ENCODE data around the gene RELB.
"Not testable (repeated sequence)": the region's sequence is repeated elsewhere in the genome, so short reads cannot be mapped to it uniquely, and the experiment has no call there.

RELB gene

DNA sequence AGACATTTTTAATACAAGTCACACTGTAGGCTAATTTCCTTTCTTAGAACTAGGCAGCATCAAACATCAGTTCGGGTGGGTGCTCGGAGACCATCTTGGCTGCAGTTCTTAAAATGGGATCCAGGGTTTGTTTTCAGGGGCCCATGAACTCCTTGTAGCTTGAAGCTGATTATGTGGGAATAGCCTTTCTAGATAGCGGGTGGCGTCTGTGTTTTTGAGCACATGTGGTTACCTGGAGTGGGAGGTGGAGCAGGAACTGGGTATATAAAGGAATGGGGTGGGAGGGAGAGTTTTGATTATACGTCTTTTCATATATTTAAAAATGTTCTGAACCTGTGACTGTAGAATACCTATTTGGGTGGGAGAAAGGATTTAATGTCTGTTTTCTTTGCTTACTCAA, 33.1 kb upstream of the RELB start:
- no peak overlapping the region for H3K27ac ChIP-seq (ENCODE audit: low read length)
- peaks cover 4 to 26% of the 10 kb centered on the region in 2 donors for H3K36me3 ChIP-seq (ENCODE audit: control insufficient read depth in 1 of 2, insufficient read depth in 2 of 2, low read length in 2 of 2)
- no peaks in the 10 kb centered on the region for H3K4me1 ChIP-seq (ENCODE audit: control insufficient read depth in 1 of 2, insufficient read depth in 2 of 2, low read length in 2 of 2)
- H3K9me3 ChIP-seq (ENCODE audit: control insufficient read depth in 1 of 2, low read length in 2 of 2): no peaks in the 10 kb centered on the region
- H3K27me3 ChIP-seq (ENCODE audit: low read depth, low read length): no peaks in the 10 kb centered on the region
- H3K4me3 ChIP-seq (ENCODE audit: low read depth in 1 of 2, low read length in 2 of 2): no peak overlapping the region

DNA sequence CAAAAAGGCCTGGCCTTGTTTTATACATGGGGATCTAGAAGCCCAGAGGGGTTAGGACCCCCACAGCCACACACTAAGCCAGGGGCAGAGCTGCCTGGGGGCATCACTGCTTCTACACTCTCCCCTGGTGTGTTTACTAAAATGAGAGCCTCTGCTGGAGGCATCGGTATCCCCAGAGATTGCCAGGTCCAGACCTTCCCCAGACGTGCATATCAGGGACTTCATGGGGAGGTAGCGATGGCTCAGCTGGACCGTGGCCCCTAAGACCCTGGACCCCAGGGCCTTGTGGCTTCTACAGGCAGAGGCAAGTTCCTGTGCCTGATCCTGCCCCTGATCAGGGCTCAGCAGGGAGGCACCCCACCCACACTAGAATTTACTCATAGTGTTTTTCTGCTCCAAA, 32.6 kb upstream of the RELB start:
- H3K27me3 ChIP-seq (ENCODE audit: low read depth, low read length): no peaks in the 10 kb centered on the region
- peaks cover 4 to 31% of the 10 kb centered on the region in 2 donors for H3K36me3 ChIP-seq (ENCODE audit: control insufficient read depth in 1 of 2, insufficient read depth in 2 of 2, low read length in 2 of 2)
- H3K4me3 ChIP-seq (ENCODE audit: low read depth in 1 of 2, low read length in 2 of 2): no peak overlapping the region
- H3K27ac ChIP-seq (ENCODE audit: low read length): no peak overlapping the region
- no peaks in the 10 kb centered on the region for H3K9me3 ChIP-seq (ENCODE audit: control insufficient read depth in 1 of 2, low read length in 2 of 2)
- H3K4me1 ChIP-seq (ENCODE audit: control insufficient read depth in 1 of 2, insufficient read depth in 2 of 2, low read length in 2 of 2): no peaks in the 10 kb centered on the region

DNA sequence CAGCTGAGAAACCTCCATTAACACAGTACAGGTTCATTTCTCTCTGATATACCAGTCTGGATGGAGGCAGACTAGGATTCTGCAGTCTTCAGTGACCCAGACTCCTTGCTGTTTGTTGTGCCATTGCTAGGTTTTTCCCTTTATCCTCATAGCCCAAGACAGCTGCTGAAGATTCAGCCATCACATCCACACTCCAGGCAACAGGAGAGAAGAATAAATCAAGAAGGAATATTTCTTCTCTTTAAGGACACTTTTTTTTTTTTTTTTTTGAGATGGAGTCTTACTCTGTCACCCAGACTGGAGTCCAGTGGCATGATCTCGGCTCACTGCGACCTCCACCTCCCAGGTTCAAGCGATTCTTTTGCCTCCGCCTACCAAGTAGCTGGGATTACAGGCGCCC, 31.8 kb upstream of the RELB start:
- no peak overlapping the region for H3K4me3 ChIP-seq (ENCODE audit: low read depth in 1 of 2, low read length in 2 of 2)
- H3K27ac ChIP-seq (ENCODE audit: low read length): no peak overlapping the region
- no peaks in the 10 kb centered on the region for H3K27me3 ChIP-seq (ENCODE audit: low read depth, low read length)
- H3K9me3 ChIP-seq (ENCODE audit: control insufficient read depth in 1 of 2, low read length in 2 of 2): no peaks in the 10 kb centered on the region
- peaks cover 10 to 38% of the 10 kb centered on the region in 2 donors for H3K36me3 ChIP-seq (ENCODE audit: control insufficient read depth in 1 of 2, insufficient read depth in 2 of 2, low read length in 2 of 2)
- H3K4me1 ChIP-seq (ENCODE audit: control insufficient read depth in 1 of 2, insufficient read depth in 2 of 2, low read length in 2 of 2): no peaks in the 10 kb centered on the region

DNA sequence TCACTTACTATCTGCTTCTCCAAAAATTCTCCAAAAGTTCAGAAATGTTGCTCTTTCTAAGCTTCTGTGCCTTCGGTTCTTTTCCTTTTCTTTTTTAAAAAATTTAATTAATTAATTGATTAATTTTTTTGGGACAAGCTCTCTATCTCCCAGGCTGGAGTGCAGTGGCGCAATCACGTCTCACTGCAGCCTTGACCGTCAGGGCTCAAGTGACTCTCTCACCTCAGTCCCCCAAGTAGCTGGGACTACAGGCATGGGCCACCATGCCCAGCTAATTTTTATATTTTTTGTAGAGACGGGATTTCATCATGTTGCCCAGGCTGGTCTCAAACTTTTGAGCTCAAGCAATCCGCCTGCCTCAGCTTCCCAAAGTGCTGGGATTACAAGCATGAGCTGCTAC, 29.8 kb upstream of the RELB start:
- H3K36me3 ChIP-seq (ENCODE audit: control insufficient read depth in 1 of 2, insufficient read depth in 2 of 2, low read length in 2 of 2): peaks cover 22 to 53% of the 10 kb centered on the region in 2 donors
- H3K4me3 ChIP-seq (ENCODE audit: low read depth in 1 of 2, low read length in 2 of 2); H3K27ac ChIP-seq (ENCODE audit: low read length); H3K9me3 ChIP-seq (ENCODE audit: control insufficient read depth in 1 of 2, low read length in 2 of 2); H3K27me3 ChIP-seq (ENCODE audit: low read depth, low read length); H3K4me1 ChIP-seq (ENCODE audit: control insufficient read depth in 1 of 2, insufficient read depth in 2 of 2, low read length in 2 of 2): not testable (repeated sequence)

DNA sequence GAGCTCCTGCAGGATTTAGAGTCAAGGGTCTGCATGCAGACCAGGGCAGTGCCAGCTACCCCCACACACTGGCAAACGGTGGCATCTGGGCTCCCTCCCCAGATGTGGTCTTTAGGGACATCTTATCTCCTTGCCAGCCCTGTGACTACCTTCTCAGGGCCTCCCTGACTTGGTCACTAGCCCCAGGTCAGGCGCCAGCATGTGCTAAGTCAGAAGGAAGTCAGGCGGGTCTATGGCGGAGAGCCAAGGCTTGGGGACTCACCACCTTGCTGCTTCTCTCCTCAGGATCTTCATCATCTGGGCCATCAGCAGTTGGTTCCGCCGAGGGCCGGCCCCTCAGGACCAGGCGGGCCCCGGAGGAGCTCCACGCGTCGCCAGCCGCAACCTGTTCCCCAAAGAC, 28.5 kb upstream of the RELB start:
- Histone ChIP-seq H3K27ac (ENCODE audit: low read length) (no peak overlapping the region), H3K36me3 (ENCODE audit: control insufficient read depth in 1 of 2, insufficient read depth in 2 of 2, low read length in 2 of 2) (peaks cover 35 to 65% of the 10 kb centered on the region in 2 donors), H3K4me1 (ENCODE audit: control insufficient read depth in 1 of 2, insufficient read depth in 2 of 2, low read length in 2 of 2) (no peaks in the 10 kb centered on the region), H3K4me3 (ENCODE audit: low read depth in 1 of 2, low read length in 2 of 2) (no peak overlapping the region), H3K9me3 (ENCODE audit: control insufficient read depth in 1 of 2, low read length in 2 of 2) (no peaks in the 10 kb centered on the region), H3K27me3 (ENCODE audit: low read depth, low read length) (no peaks in the 10 kb centered on the region)

DNA sequence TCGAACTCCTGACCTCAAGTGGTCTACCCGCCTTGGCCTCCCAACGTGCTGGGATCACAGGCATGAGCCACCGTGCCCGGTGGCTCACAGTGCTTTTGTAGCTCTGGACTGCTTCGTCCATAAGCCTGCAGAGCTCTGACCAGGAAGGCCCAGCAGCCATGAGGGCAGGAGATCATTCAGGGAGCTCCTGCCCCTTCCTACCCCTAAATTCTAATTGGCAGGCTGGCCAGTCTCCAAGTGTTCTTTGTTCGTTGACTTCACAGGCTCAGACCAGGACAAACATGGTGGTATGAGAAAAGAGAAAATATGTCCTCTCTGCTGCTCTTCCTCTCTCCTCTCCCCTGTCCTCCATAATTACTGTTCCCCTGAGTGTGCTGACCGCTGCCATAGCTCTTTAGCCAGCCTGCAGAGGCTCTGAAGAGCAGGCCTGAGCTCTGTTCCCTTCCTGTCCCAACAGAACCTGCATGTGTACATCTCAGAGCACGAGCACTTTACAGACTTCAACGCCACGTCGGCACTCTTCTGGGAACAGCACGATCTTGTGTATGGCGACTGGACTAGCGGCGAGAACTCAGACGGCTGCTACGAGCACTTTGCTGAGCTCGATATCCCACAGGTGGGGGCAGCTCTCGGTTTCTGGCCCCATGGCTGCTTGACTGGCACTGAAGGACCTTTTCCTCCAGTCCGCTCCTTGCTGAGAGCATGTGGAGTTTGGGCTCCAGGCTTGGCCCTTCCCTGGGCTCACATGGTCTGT, 27.1 kb upstream of the RELB start:
- no peak overlapping the region for H3K4me3 ChIP-seq (ENCODE audit: low read depth in 1 of 2, low read length in 2 of 2)
- H3K9me3 ChIP-seq (ENCODE audit: control insufficient read depth in 1 of 2, low read length in 2 of 2): no peaks in the 10 kb centered on the region
- no peaks in the 10 kb centered on the region for H3K4me1 ChIP-seq (ENCODE audit: control insufficient read depth in 1 of 2, insufficient read depth in 2 of 2, low read length in 2 of 2)
- H3K27me3 ChIP-seq (ENCODE audit: low read depth, low read length): no peaks in the 10 kb centered on the region
- peaks cover 42 to 69% of the 10 kb centered on the region in 2 donors for H3K36me3 ChIP-seq (ENCODE audit: control insufficient read depth in 1 of 2, insufficient read depth in 2 of 2, low read length in 2 of 2)
- H3K27ac ChIP-seq (ENCODE audit: low read length): no peak overlapping the region

DNA sequence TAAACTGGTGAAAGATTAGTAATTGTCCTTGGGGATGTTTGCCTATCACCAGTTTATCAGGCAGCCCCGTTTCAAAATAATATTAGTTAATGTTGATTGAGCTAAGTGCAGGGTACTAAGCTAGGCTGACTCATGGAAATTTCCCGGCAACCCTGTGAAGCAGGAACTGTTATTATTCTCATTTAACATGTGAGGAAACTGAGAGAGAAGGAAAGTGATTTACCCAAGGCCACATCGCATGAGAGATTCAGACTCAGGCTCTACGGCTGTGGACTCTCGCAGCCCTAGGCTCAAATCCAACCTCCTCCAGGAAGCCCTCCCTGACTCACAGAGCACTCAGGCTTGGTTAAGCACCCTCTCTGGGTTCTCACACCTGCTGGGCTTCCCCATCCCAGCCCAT, 26.4 kb upstream of the RELB start:
- peaks cover 49 to 76% of the 10 kb centered on the region in 2 donors for H3K36me3 ChIP-seq (ENCODE audit: control insufficient read depth in 1 of 2, insufficient read depth in 2 of 2, low read length in 2 of 2)
- no peak overlapping the region for H3K27ac ChIP-seq (ENCODE audit: low read length)
- no peaks in the 10 kb centered on the region for H3K27me3 ChIP-seq (ENCODE audit: low read depth, low read length)
- H3K4me1 ChIP-seq (ENCODE audit: control insufficient read depth in 1 of 2, insufficient read depth in 2 of 2, low read length in 2 of 2): no peaks in the 10 kb centered on the region
- no peak overlapping the region for H3K4me3 ChIP-seq (ENCODE audit: low read depth in 1 of 2, low read length in 2 of 2)
- H3K9me3 ChIP-seq (ENCODE audit: control insufficient read depth in 1 of 2, low read length in 2 of 2): no peaks in the 10 kb centered on the region

DNA sequence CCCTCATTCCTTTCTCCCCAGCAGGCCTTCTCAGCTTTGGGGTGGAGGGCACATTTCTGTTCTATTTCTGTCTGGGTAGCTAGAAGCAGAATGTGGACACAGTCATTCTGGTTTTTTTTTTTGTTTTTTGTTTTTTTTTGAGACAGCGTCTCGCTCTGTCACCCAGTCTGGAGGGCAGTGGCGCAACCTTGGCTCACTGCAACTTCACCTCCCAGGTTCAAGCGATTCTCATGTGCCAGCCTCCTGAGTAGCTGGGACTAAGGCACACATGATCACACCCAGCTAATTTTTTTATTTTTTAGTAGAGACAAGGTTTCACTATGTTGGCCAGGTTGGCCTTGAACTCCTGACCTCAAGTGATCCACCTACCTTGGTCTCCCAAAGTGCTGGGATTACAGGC, 25.8 kb upstream of the RELB start:
- Histone ChIP-seq H3K4me1 (ENCODE audit: control insufficient read depth in 1 of 2, insufficient read depth in 2 of 2, low read length in 2 of 2) (no peaks in the 10 kb centered on the region), H3K36me3 (ENCODE audit: control insufficient read depth in 1 of 2, insufficient read depth in 2 of 2, low read length in 2 of 2) (peaks cover 51 to 76% of the 10 kb centered on the region in 2 donors), H3K4me3 (ENCODE audit: low read depth in 1 of 2, low read length in 2 of 2) (no peak overlapping the region), H3K9me3 (ENCODE audit: control insufficient read depth in 1 of 2, low read length in 2 of 2) (no peaks in the 10 kb centered on the region), H3K27ac (ENCODE audit: low read length) (no peak overlapping the region), H3K27me3 (ENCODE audit: low read depth, low read length) (no peaks in the 10 kb centered on the region)

DNA sequence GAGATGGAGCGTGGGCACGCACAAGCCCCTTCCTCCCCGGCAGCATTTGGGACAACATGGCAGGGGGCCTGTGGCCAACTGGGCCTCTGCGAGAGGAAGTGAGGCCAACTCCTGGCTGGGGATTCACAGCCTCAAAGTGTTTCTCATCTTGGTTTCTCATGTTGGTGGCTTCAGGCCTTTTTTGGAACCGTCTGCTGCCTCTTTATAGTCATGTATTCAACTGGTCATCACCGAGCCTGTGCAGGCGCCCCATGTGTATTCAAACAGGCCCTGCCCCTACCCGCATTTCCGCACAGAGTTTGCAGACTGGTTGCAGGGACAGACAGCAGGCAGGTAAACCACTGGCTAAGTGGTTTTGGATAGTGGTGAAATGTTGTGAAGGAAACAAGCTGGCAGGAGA, 17.3 kb upstream of the RELB start:
- H3K9me3 ChIP-seq (ENCODE audit: control insufficient read depth in 1 of 2, low read length in 2 of 2): no peaks in the 10 kb centered on the region
- no peak overlapping the region for H3K27ac ChIP-seq (ENCODE audit: low read length)
- no peaks in the 10 kb centered on the region for H3K4me1 ChIP-seq (ENCODE audit: control insufficient read depth in 1 of 2, insufficient read depth in 2 of 2, low read length in 2 of 2)
- no peak overlapping the region for H3K4me3 ChIP-seq (ENCODE audit: low read depth in 1 of 2, low read length in 2 of 2)
- H3K36me3 ChIP-seq (ENCODE audit: control insufficient read depth in 1 of 2, insufficient read depth in 2 of 2, low read length in 2 of 2): peaks cover 31 to 74% of the 10 kb centered on the region in 2 donors
- H3K27me3 ChIP-seq (ENCODE audit: low read depth, low read length): no peaks in the 10 kb centered on the region

DNA sequence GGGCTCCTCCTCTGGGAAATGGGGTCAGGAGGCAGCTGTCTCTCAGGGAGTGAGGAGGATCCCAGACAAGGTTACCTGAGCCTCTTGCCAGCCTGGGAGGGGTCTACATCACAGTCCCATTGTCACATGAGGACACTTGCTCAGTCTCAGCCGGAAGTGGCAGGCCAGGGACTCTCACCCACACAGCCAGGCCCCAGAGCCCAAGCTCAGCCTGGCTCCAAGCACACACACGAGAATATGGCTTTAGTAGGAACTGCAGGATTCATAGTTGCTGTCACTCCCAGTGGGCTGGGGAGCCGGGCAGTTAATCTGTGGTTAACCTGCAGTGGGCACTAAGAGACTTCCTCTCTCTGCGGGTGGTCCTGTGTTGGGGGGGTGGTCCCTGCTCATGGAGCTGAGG, 15.8 kb upstream of the RELB start:
- no peak overlapping the region for H3K27ac ChIP-seq (ENCODE audit: low read length)
- H3K4me1 ChIP-seq (ENCODE audit: control insufficient read depth in 1 of 2, insufficient read depth in 2 of 2, low read length in 2 of 2): no peaks in the 10 kb centered on the region
- H3K4me3 ChIP-seq (ENCODE audit: low read depth in 1 of 2, low read length in 2 of 2): no peak overlapping the region
- peaks cover 27 to 72% of the 10 kb centered on the region in 2 donors for H3K36me3 ChIP-seq (ENCODE audit: control insufficient read depth in 1 of 2, insufficient read depth in 2 of 2, low read length in 2 of 2)
- no peaks in the 10 kb centered on the region for H3K9me3 ChIP-seq (ENCODE audit: control insufficient read depth in 1 of 2, low read length in 2 of 2)
- no peaks in the 10 kb centered on the region for H3K27me3 ChIP-seq (ENCODE audit: low read depth, low read length)

DNA sequence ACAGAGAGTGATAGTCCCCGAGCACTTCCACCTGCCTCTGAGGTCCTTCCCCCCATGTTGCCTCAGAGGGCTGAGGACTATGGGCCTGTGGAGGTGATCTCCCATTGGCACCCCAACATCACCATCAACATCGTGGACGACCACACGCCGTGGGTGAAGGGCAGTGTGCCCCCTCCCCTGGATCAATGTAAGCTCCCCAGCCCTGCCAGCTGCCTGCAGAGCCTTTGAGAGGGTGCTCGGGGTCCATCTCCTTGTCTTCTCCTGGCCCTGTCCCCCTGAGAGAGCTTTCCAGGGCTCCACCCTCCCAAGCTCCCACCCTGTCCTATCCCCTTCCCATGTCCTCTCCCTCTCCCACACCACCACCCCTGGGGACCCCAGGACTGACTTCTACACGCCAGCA, 14.9 kb upstream of the RELB start:
- H3K36me3 ChIP-seq (ENCODE audit: control insufficient read depth in 1 of 2, insufficient read depth in 2 of 2, low read length in 2 of 2): peaks cover 27 to 80% of the 10 kb centered on the region in 2 donors

DNA sequence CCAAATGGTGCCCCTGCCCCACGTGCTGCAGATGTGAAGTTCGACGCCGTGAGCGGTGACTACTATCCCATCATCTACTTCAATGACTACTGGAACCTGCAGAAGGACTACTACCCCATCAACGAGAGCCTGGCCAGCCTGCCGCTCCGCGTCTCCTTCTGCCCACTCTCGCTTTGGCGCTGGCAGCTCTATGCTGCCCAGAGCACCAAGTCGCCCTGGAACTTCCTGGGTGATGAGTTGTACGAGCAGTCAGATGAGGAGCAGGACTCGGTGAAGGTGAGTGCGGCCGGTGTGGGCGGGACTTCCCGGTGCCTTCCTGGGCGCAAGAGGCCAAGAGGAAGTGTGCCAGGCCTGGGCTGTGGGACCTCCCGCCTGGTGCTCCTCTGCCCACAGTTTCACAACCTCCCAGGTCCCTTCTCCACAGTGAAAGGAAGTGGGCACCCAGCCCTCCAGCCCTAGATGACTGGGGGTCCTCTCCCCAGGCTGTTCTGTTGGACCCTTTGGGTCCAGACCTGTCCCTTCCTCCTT, 14.1 kb upstream of the RELB start:
- no peaks in the 10 kb centered on the region for H3K4me1 ChIP-seq (ENCODE audit: control insufficient read depth in 1 of 2, insufficient read depth in 2 of 2, low read length in 2 of 2)
- H3K27ac ChIP-seq (ENCODE audit: low read length): no peak overlapping the region
- H3K27me3 ChIP-seq (ENCODE audit: low read depth, low read length): no peaks in the 10 kb centered on the region
- no peaks in the 10 kb centered on the region for H3K9me3 ChIP-seq (ENCODE audit: control insufficient read depth in 1 of 2, low read length in 2 of 2)
- H3K36me3 ChIP-seq (ENCODE audit: control insufficient read depth in 1 of 2, insufficient read depth in 2 of 2, low read length in 2 of 2): peaks cover 27 to 86% of the 10 kb centered on the region in 2 donors
- H3K4me3 ChIP-seq (ENCODE audit: low read depth in 1 of 2, low read length in 2 of 2): no peak overlapping the region

More for the DNA sequence above, 14.9 kb upstream of the RELB start:
- Histone ChIP-seq H3K27me3 (ENCODE audit: low read depth, low read length) (no peaks in the 10 kb centered on the region), H3K27ac (ENCODE audit: low read length) (no peak overlapping the region), H3K9me3 (ENCODE audit: control insufficient read depth in 1 of 2, low read length in 2 of 2) (no peaks in the 10 kb centered on the region), H3K4me1 (ENCODE audit: control insufficient read depth in 1 of 2, insufficient read depth in 2 of 2, low read length in 2 of 2) (no peaks in the 10 kb centered on the region), H3K4me3 (ENCODE audit: low read depth in 1 of 2, low read length in 2 of 2) (no peak overlapping the region)

Measured in muscle layer of duodenum (tissue), 2 donors.